NCI-H2029 treated with DMSO at 0.1 percent for 48 hours (cell line): Measurements from ENCODE around the gene NR6A1.

ENCODE experiments used
- DNase-seq: peaks from one replicate; lab custom pipeline; 2025; lab: John Stamatoyannopoulos, UW

NR6A1 gene

DNA sequence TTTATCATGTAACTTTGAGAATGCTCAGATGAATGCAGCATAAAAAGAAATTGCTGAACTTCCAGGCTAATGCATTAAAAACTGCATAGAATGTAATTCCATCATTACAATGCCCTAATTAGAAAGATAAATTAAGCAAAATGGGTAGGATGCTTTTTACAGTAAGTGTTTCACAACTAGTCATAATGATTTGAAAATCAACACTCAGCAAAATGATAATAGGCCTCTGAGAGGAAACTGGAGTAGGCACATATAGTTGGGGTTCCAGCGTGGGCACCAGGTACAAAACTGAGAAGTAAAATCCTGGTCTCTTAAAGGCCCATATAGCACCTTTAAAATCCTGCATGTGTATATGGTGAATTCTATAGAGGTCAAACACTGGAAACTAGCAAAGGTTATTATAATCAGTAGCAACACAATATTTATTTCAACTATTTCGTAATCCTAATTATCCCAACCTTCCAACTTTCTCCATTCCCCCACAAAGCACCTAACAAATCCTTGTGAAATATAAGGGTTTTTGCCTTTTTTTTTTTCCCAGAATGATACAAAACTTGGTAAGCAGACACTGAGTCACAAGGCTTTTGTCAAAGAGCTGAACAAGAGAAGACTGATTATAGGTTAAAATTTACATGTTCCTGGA, 155.9 kb downstream of the NR6A1 start:
- DNase-seq: no peak

DNA sequence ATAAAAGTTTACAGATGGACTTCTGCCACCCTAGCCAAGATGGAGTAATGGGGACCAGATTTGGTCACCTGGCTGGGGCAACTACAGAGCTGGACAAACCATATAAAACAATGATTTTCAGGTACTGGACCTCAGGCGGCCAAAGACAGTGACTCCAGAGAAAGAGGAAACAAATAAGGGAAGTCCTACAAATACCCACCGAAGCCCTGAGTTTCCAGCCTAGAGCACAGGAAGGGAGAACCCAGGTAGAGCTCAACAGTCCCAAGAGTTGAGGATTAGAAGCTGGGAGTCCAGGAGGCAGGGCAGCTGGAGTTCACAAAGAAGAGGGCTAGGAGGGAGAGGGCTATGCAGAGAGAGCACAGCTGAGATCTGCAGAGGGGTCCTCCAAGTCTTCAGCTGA, 157.3 kb downstream of the NR6A1 start:
- no peak for DNase-seq

DNA sequence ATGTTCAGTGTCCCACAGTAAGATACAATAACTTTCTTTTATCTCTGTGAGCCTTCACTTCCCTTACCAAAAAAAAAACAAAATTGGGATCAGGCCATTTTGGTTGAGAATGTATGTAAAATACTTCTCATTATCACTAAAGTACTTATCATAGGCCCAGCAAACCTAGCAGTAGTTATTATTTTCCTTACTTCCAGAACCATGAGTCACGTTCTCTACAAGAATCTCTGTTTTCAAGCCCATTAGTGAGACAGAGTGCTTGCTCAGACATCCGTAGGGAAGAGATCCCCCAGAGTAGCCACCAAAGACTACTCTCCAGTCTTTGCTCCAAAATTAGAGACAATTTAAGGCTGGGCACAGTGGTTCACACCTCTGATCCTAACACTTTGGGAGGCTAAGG, 160.0 kb downstream of the NR6A1 start:
- no peak for DNase-seq

DNA sequence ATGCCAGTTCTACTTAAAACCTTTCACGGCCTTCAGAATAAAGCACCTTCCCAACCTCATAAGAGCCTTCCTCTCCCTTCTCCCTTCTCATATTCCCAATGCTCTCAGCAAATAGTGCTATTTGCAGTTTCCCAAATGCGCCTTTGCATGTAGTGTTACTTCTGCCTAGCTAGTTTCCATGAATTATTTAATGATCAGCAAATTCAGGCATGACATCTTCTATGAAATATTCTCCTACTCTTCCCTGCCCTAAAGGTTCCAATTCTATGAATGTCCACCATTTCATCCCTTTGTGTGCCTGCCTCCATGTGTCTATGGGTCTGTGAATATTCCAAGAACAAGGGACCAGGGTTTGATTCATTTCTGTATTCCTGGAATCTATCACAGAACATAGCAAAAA, 165.1 kb downstream of the NR6A1 start:
- DNase-seq: no peak

DNA sequence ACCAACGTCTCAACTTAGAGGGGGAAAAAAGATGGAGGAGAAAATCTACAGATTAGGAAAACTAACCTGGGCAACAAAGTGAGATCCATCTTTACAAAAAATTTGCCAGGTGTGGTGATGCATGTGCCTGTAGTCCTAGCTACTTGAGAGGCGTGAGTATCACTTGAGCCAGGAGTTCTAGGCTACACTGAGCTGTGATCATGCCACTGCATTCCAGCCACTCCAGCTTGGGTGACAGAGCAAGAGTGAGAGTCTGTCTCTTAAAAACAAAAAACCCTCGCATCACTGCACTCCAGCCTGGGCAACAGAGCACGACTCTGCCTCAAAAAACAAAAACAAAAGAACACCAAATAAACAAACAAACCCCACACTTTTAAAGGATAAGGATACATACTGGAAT, 165.9 kb downstream of the NR6A1 start:
- DNase-seq: no peak

DNA sequence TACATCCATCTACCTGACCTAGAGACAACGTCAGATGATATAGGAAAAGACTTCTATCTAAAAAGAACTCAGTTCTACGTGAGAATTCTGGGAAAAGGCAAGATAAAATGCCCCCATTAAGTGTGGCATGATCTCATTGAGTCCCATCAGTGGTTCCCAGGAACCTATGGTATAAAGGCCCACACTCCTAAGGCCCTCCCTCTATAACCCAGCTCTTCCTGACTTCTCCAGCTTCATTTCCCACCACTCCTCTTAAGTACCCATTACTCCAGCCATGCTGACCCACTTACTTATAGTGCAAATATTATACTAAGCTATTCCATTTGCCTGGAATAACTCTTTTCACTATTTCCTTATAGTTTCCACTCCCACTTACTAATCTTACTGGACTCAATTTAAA, 168.5 kb downstream of the NR6A1 start:
- DNase-seq: peak; percentile 86

DNA sequence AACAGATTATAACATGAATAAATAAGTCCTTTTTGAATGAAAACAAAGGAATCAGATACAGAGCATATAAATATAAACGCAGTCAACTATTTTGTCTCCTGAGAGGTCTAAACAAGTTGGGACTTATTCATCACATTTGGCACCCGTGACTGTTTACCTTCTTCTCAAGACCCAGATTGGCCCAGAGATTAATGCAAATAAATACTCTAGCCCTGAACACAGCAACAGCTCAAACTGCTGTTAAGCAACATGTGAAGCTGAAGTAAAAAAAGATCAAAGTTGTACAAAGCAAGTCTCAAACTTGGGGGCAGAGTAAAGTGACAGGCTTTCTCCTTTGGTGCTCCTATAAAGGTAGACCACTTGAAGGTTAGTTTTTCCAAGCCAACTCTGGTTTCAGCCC, 168.9 kb downstream of the NR6A1 start:
- peak; percentile 61 for DNase-seq

DNA sequence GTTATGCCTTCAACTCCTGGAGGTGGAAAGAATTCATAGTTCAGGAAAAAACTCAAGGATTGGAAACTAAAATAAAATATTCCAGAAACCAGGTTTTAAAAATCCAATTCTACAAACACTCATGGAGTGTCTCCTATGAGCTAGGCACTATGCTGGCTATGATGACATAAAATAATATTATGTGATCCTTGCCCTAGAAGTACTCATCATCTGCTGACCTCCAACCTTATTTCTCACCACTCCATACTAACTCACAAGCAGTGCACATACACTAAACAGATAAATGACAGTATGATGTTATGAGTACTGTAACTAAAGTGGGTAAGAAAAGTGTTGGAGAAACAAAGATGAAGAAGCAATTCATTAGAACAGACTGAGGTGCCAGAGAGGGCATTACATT, 170.7 kb downstream of the NR6A1 start:
- DNase-seq: no peak

DNA sequence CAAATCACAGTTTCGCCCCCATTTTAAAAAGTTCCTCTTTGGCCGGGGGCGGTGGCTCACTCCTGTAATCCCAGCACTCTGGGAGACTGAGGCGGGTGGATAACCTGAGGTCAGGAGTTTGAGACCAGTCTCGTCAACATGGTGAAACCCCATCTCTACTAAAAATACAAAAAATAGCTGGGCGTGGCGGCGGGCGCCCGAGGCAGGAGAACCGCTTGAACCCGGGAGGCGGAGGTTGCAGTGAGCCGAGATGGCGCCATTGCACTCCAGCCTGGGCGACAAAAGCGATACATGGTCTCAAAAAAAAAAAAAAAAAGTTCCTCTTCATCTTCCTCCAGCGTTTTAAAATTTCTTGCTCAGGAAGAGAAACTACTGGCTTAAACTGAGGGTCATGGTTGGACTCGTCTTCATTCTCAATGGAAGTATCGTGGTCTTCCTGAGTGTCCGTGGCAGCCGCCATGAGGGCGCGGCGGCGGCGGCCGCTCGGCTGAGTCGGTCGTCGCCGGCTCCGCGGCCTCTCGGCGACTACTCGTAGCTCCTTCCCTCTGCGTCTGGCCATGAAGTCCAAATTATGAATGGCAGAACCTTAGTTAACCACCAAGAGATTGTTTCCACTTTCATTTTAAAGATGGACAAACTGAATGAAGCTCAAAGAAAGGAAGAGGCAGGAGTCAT, 171.9 kb downstream of the NR6A1 start:
- DNase-seq: no peak

DNA sequence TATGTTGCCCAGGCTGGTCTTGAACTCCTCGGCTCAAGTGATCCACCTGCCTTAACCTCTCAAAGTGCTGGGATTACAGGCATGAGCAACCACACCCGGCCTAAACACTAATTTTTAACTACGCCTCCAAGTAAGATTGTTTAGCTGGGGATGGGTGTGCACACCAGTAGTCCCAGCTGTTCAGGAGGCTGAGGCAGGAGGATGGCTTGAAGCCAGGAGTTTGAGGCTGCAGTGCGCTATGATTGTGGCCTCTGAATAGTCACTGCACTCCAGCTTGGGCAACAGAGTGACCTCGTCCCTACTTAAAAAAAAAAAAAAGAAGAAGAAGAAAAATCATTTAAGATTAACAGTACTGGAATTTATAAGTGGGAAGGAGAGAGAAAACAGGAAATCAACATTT, 173.1 kb downstream of the NR6A1 start:
- DNase-seq: no peak

DNA sequence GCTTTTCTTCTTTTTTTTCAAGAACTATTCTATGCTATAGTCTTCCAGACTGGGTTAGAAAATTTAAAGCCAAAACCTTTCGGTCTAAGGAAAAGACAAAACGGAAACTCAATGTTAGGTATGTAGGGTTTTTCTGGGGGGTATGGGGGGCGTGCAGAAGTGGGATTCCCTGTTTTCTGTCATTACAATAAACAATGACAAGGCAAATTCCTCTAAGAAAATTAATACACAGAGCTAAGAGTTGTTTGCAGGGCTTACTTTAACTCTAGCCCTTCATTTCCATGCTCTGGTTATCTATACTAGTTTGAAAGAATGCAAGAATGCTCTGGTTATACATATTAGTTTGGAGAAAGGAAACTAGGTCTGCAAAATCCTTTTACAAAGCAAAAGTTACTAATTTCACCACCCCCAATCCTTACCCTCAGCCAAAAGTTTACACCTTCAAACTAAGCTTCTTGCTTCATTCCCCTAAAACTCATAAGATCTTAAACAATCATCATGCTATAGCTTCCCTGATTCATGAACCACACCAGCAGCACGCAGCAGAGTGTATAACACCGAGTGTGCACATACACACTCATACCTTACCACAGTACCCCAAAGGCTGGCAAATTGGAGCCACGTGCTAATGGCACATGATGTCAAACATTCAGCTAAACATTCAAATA, 174.8 kb downstream of the NR6A1 start:
- DNase-seq: no peak

DNA sequence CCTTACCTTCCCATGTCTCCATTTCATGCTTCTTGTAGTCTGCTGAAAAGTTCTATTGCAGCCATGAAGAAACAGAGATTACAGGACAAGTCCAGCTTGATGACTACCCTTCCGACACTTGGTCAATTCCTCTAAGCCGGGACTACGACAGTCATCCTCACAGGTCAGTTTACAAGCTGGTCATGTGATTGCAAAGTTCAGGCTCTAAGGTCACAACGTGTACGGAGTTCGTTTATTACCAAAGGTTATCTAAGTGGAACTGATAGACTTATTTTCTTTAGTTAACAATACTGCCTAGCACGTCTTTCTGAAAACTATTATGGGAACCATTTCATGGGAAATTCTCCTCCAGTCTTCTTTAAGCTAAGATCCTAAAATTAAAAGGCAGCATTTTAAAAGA, 175.4 kb downstream of the NR6A1 start:
- DNase-seq: no peak

DNA sequence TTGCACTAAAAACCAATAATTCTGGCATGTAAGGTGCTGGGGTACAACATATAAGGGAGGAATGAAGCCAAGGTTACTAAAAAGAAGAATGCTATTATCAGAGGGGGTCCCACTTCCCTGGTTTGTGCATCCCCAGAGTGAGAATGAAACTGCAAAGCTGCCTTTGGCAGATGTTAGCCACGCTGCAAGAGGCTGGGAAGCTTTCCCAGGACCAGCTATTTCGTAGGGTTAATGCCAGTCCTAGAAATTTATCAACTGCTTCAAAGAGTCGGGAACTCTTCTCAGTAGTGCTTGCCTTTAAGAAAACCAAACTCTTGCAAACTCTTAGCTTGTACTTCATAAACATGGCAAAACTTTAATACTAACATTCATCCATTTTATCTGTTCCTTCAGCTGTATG, 176.4 kb downstream of the NR6A1 start:
- DNase-seq: no peak

DNA sequence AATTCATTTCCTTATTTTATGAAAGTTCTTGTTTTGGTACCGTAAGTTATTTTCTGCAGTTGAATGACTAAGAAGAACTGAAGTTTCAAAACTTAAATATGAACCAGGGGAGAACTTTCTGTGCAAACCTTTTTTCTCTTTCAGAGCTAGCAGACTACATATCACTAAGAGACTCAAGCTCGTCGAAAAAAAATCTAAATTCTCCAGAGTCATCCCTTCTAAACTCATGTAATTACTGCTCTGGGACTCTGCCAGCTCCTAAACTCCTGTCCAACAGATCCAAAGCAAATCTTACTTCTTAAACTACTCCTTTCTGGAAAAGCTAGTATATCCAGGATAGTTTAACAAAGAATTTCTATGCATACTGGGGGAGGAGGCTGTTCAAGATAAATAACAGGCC, 176.9 kb downstream of the NR6A1 start:
- no peak for DNase-seq

DNA sequence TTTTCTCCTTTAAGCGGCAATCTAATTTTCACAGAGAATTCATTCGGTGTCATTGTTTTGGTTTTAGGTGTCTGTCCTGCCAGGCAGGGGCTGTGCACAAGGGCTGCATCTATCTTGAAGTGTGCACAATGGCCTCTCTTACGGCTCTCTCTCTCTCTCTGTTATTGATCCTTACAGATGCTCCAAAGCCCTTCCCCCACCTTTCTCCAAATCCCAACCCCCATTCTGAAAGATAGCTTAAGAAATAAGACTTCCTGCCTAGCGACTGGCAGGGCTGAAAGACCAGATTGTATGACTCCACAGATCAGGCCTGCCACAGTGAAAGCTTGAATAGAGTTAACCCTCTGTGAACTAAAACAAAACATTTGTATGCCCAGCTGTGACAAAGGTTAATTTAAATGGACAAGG, 177.5 kb downstream of the NR6A1 start:
- no peak for DNase-seq

DNA sequence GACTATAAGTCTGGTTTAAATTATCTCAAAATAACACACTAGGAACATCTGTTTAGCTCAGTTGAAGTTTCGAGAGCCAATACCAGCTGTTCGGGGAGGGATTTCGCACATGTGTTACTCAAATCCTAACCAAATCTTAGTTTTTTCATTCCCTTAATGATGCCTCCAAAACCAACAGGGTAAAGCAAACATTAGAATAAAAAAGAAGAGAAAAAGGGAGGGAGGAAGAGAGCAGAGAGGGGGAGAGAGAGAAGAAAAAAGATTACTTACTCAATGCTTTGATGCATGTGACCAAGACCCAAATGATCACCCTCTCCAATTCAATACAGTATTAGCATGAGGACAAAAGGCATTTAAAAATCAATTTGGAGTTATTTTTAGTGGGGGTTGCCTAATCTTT, 177.9 kb downstream of the NR6A1 start:
- DNase-seq: no peak

DNA sequence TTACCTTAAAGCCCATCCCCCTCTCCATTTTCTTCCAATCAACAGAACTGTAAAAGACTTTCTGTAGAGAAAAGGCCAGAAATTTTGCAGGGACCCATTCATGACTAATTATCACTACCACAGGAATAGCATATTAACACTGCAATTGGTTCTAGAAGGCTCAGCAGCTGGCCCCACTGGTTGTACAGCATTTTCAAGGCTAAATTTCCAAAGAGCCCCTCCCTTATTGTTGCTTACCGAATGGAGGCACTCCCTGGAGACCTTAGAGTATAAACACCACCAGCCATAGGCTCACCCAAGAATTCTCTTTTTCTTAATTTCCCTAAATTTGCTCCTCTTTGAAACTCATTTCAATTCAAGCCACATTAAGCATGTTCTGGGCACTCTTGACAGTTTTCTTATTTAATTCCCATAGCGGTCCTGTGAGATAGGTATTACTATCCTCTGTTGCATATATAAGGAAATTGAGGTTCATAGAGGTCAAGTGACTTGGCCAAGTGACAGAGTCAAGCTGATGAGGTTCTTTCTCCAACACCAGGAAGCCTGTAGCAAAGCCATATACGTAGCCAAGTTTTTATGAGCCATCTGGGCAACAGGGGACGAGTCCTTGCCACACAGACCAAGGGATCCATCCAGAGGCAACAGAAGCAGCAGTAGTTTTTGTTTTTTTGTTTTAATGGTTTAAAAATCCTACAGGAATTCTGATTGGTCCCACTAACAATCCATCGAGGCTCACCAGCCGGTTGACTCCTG, 180.0 kb downstream of the NR6A1 start:
- peak; percentile 24 for DNase-seq

DNA sequence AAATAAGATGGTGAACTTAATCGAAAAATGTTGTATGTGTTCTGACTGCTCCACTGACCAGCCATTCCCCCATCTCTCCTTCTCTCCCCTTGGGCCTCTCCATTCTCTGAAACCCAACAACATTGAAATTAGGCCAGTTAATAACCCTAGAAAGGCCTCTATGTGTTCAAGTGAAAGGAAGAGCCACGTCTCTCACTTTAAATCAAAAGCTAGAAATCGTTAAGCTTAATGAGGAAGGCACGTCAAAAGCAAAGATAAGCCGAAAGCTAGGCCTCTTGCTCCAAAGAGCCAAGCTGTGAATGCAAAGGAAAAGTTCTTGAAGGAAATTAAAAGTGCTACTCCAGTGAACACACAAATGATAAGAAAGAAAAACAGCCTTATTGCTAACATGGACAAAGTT, 186.5 kb downstream of the NR6A1 start:
- no peak for DNase-seq

DNA sequence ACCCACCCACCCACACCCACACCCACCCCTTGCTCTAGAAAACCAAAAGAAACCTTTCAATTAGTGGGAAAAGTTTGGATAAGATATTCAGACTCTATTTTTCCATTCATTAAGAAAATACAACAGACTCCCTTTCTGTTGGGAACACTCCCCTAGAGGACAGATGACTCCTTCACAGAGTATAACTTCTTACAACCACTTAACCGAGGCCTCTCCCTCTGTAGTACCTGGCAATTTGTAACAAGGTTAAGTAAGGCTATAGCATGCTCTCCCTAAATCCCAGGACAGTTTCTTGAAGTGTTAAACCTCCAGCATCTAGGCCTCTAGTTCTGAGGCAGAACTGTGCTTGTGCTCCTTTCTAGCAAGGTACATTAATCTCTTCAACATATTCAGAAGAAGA, 188.0 kb downstream of the NR6A1 start:
- DNase-seq: no peak

DNA sequence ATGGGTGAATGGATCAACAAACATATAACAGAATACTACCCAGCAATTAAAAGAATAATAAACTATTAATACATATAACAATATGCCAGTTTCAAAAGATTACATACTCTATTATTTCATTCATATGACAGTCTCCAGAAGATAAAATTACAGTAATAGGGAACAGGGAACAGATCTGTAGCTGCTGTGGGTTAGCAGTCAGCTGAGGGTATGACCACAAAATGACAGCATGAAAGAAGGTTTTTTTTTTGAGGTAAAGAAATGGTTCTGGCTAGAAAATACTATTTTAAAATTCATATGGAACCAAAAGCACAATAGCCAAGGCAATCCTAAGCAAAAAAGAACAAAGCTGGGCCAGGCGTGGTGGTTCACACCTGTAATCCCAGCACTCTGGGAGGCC, 190.9 kb downstream of the NR6A1 start:
- no peak for DNase-seq

DNA sequence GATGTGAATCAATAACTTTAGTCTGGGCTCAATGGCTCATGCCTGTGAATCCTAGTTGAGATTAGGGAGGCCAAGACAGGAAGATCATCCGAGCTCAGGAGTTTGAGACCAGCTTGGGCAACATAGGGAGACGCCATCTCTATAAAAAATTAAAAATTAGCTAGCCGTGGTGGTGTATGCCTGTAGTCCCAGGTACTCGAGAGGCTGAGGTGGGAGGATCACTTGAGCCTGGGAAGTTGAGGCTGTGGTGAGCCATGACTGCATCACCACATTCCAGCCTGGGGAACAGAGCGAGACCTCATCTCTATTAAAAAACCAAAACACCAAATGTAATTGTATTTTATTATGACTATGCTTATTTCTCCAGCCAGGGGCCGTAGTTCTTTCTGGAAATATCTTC, 194.4 kb downstream of the NR6A1 start:
- no peak for DNase-seq

DNA sequence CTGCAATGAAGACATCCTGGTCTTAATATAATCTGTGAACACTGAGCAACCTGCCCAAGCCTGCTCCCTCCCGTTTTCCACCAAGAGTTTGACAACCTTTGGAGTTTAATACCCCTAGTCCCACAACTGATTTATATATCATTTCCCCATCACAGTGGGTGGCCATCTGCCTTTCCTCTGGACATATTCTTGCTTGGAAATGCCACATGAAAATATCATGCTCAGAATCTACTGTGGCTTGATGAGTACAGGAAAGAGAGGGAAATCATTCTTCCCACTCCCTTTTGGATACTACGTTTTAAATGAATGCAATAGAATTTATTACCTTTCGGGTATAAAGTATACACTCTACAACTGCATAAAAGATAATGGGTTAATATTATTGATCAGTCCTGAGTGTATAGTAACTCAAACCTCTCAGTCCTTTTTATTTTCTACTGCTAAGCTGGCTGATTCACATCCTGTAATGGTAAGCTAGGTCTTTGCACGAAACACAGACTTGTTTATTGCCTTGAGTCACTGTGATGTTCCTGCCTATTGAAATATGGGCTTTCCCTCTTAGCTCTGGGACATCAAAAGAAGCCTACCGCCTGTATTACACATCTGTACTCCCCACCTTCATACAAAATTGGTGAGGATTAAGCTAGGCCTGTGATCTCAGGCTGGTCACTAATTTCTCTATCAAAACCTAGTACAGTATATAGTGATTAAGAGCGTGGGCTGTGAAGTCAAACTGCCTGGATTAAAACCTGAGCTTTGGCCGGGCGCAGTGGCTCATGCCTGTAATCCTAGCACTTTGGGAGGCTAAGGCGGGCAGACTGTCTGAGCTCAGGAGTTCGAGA, 196.4 kb downstream of the NR6A1 start:
- DNase-seq: no peak
